Stimulated activated naive B cell treated with anti-CD40 and anti-IgM and Interleukin-4, amounts not matched to agents 10 μg/mL and 1 μg/mL and 100 μg/mL, for 72 hours (primary cell): ENCODE data around the gene BAHCC1.

Experiments
- ATAC-seq, 2 donors: fragments of 150-1000 bp; cut with Tn5 transposase; replicated peaks; 2 replicates each; pipeline ENCODE4 v1.10.0; 2021; ENCODE audit warnings: moderate library complexity in 1 of 2
- DNase-seq: peaks from one replicate; pipeline ENCODE4 v3.0.0; 2021
- H3K27ac Mint-ChIP-seq: one replicate; pipeline ENCODE4 v1.8.0; 2022; ENCODE audit warnings: mild to moderate bottlenecking, mixed read lengths
- H3K27me3 Mint-ChIP-seq, 2 donors: one replicate each; pipeline ENCODE4 v1.8.0; 2022; ENCODE audit warnings: mixed read lengths in 2 of 2
- H3K36me3 Mint-ChIP-seq, 2 donors: one replicate each; pipeline ENCODE4 v1.8.0; 2022; ENCODE audit warnings: mixed read lengths in 2 of 2, mild to moderate bottlenecking in 1 of 2
- H3K4me1 Mint-ChIP-seq, 2 donors: one replicate each; pipeline ENCODE4 v1.8.0; 2022; ENCODE audit warnings: mixed read lengths in 2 of 2, mild to moderate bottlenecking in 1 of 2
- H3K4me3 Mint-ChIP-seq, 2 donors: one replicate each; pipeline ENCODE4 v1.8.0; 2022; ENCODE audit warnings: mild to moderate bottlenecking in 2 of 2, mixed read lengths in 2 of 2, moderate library complexity in 1 of 2
- H3K9me3 Mint-ChIP-seq, 2 donors: one replicate each; pipeline ENCODE4 v1.8.0; 2022; ENCODE audit warnings: mixed read lengths in 2 of 2, mild to moderate bottlenecking in 1 of 2

Gene BAHCC1

GRCh38 chr17:81491761-81492160, 96.5 kb downstream of the BAHCC1 start:
- no peak for ATAC-seq
- no peak overlapping the region for H3K27ac Mint-ChIP-seq
- no peak overlapping the region for H3K4me3 Mint-ChIP-seq
- H3K36me3 Mint-ChIP-seq: no peaks in the 10 kb centered on the region
- peaks cover 18 to 29% of the 10 kb centered on the region in 2 donors for H3K27me3 Mint-ChIP-seq
- no peak for DNase-seq
- H3K9me3 Mint-ChIP-seq: peaks cover 0 to 1% of the 10 kb centered on the region in 2 donors
- H3K4me1 Mint-ChIP-seq: peaks cover 6 to 13% of the 10 kb centered on the region in 2 donors

- DNase-seq: no peak
- no peaks in the 10 kb centered on the region for H3K36me3 Mint-ChIP-seq
- H3K9me3 Mint-ChIP-seq: peaks cover 0 to 1% of the 10 kb centered on the region in 2 donors
- peaks cover 6 to 13% of the 10 kb centered on the region in 2 donors for H3K4me1 Mint-ChIP-seq
- no peak overlapping the region for H3K4me3 Mint-ChIP-seq
- H3K27ac Mint-ChIP-seq: no peak overlapping the region
- peaks cover 18 to 29% of the 10 kb centered on the region in 2 donors for H3K27me3 Mint-ChIP-seq
- no peak for ATAC-seq
These were observed 96.9 kb downstream of the BAHCC1 start for GRCh38 chr17:81492202-81492601.

GRCh38 chr17:81492706-81493105, 97.4 kb downstream of the BAHCC1 start:
- no peak overlapping the region for H3K4me3 Mint-ChIP-seq
- ATAC-seq (no peak), DNase-seq (no peak)
- peaks cover 0 to 1% of the 10 kb centered on the region in 2 donors for H3K9me3 Mint-ChIP-seq
- H3K27me3 Mint-ChIP-seq: peaks cover 18 to 29% of the 10 kb centered on the region in 2 donors
- no peak overlapping the region for H3K27ac Mint-ChIP-seq
- H3K4me1 Mint-ChIP-seq: peaks cover 6 to 9% of the 10 kb centered on the region in 2 donors
- H3K36me3 Mint-ChIP-seq: no peaks in the 10 kb centered on the region

GRCh38 chr17:81493198-81494038, 98.2 kb downstream of the BAHCC1 start:
- H3K9me3 Mint-ChIP-seq: peaks cover 0 to 1% of the 10 kb centered on the region in 2 donors
- H3K27me3 Mint-ChIP-seq: peaks cover 18 to 33% of the 10 kb centered on the region in 2 donors
- ATAC-seq: no peak
- DNase-seq: no peak
- peaks cover 6 to 9% of the 10 kb centered on the region in 2 donors for H3K4me1 Mint-ChIP-seq
- no peaks in the 10 kb centered on the region for H3K36me3 Mint-ChIP-seq
- H3K27ac Mint-ChIP-seq: no peak overlapping the region
- H3K4me3 Mint-ChIP-seq: no peak overlapping the region

- no peak overlapping the region for H3K4me3 Mint-ChIP-seq
- no peaks in the 10 kb centered on the region for H3K36me3 Mint-ChIP-seq
- H3K27me3 Mint-ChIP-seq: peaks cover 13 to 28% of the 10 kb centered on the region in 2 donors
- H3K27ac Mint-ChIP-seq: peak overlapping the region; percentile 39
- DNase-seq (no peak), ATAC-seq (peak in 1 of 2 donors; percentile 41)
- peaks cover under 1 to 2% of the 10 kb centered on the region in 2 donors for H3K4me1 Mint-ChIP-seq
- peaks cover 0 to 1% of the 10 kb centered on the region in 2 donors for H3K9me3 Mint-ChIP-seq
These were observed 99.5 kb downstream of the BAHCC1 start for GRCh38 chr17:81494626-81495377.

- Mint-ChIP-seq H3K36me3 (no peaks in the 10 kb centered on the region), H3K4me3 (no peak overlapping the region), H3K9me3 (peaks cover 0 to 1% of the 10 kb centered on the region in 2 donors), H3K4me1 (no peaks in the 10 kb centered on the region), H3K27me3 (peaks cover 5 to 6% of the 10 kb centered on the region in 2 donors), H3K27ac (no peak overlapping the region)
- DNase-seq (no peak), ATAC-seq (no peak)
These were observed 103.8 kb downstream of the BAHCC1 start for GRCh38 chr17:81498953-81499600.

- no peaks in the 10 kb centered on the region for H3K36me3 Mint-ChIP-seq
- peaks cover 0 to 1% of the 10 kb centered on the region in 2 donors for H3K9me3 Mint-ChIP-seq
- no peaks in the 10 kb centered on the region for H3K4me1 Mint-ChIP-seq
- DNase-seq (no peak), ATAC-seq (no peak)
- no peak overlapping the region for H3K4me3 Mint-ChIP-seq
- H3K27ac Mint-ChIP-seq: no peak overlapping the region
- H3K27me3 Mint-ChIP-seq: peaks cover 2 to 5% of the 10 kb centered on the region in 2 donors
These were observed 104.3 kb downstream of the BAHCC1 start for GRCh38 chr17:81499601-81499970.

GRCh38 chr17:81500047-81500446, 104.8 kb downstream of the BAHCC1 start:
- Mint-ChIP-seq H3K27ac (no peak overlapping the region), H3K4me3 (no peak overlapping the region), H3K36me3 (no peaks in the 10 kb centered on the region), H3K9me3 (peaks cover 0 to 1% of the 10 kb centered on the region in 2 donors), H3K27me3 (peaks cover 0 to 5% of the 10 kb centered on the region in 2 donors), H3K4me1 (no peaks in the 10 kb centered on the region)
- no peak for DNase-seq
- ATAC-seq: no peak

- Mint-ChIP-seq H3K4me1 (peaks cover 0 to 2% of the 10 kb centered on the region in 2 donors), H3K9me3 (no peaks in the 10 kb centered on the region), H3K4me3 (no peak overlapping the region), H3K27ac (no peak overlapping the region), H3K27me3 (peaks cover 0 to 5% of the 10 kb centered on the region in 2 donors), H3K36me3 (no peaks in the 10 kb centered on the region)
- DNase-seq (no peak), ATAC-seq (no peak)
These were observed 107.3 kb downstream of the BAHCC1 start for GRCh38 chr17:81502471-81503017.

GRCh38 chr17:81503619-81504018, 108.4 kb downstream of the BAHCC1 start:
- Mint-ChIP-seq H3K36me3 (peaks cover 2 to 7% of the 10 kb centered on the region in 2 donors), H3K27ac (no peak overlapping the region), H3K4me3 (no peak overlapping the region), H3K27me3 (no peaks in the 10 kb centered on the region), H3K9me3 (peaks cover 0 to 2% of the 10 kb centered on the region in 2 donors), H3K4me1 (peaks cover 0 to 10% of the 10 kb centered on the region in 2 donors)
- ATAC-seq (no peak), DNase-seq (no peak)

GRCh38 chr17:81508639-81509206, 113.5 kb downstream of the BAHCC1 start:
- DNase-seq: no peak
- H3K27ac Mint-ChIP-seq: peak overlapping the region; percentile 100
- peak overlapping the region; percentile 95 to 100 for H3K4me3 Mint-ChIP-seq
- peaks cover 0 to 3% of the 10 kb centered on the region in 2 donors for H3K9me3 Mint-ChIP-seq
- peaks cover 42 to 48% of the 10 kb centered on the region in 2 donors for H3K36me3 Mint-ChIP-seq
- peaks cover 22 to 43% of the 10 kb centered on the region in 2 donors for H3K4me1 Mint-ChIP-seq
- ATAC-seq: no peak
- no peaks in the 10 kb centered on the region for H3K27me3 Mint-ChIP-seq

- Mint-ChIP-seq H3K9me3 (peaks cover 0 to 3% of the 10 kb centered on the region in 2 donors), H3K27me3 (no peaks in the 10 kb centered on the region), H3K4me3 (peak overlapping the region; percentile 95 to 100), H3K4me1 (peaks cover 22 to 45% of the 10 kb centered on the region in 2 donors), H3K36me3 (peaks cover 42 to 49% of the 10 kb centered on the region in 2 donors), H3K27ac (peak overlapping the region; percentile 100)
- no peak for DNase-seq
- ATAC-seq: no peak
These were observed 114.1 kb downstream of the BAHCC1 start for GRCh38 chr17:81509207-81509971.
